ENCODE results near the gene GTF3C4. TPM values are rescaled to one million over a fixed set of nuclear protein-coding genes. Genes with fewer than 3 reads are reported as not detected.
"Not testable (repeated sequence)": the region's sequence is repeated elsewhere in the genome, so short reads cannot be mapped to it uniquely, and the experiment has no call there.

GTF3C4 gene
- polyA plus RNA-seq, 1 donor from 2014 or later: 11.1 TPM

GRCh38 chr9:132708769-132709430 lies 38.6 kb downstream of the GTF3C4 start:
- no peaks in the 10 kb centered on the region for H3K9me2 ChIP-seq (ENCODE audit: insufficient read depth, low read length)

GRCh38 chr9:132710333-132710732 lies 40.1 kb downstream of the GTF3C4 start:
- Histone ChIP-seq H3K27me3 (ENCODE audit: insufficient read depth, low read depth, low read length) (no peaks in the 10 kb centered on the region), H3K79me2 (replicated peaks; ENCODE audit: insufficient read depth, low read length) (no peaks in the 10 kb centered on the region), H2AFZ (ENCODE audit: low read depth, low read length) (no peak overlapping the region), H3K9me3 (ENCODE audit: low read length) (no peaks in the 10 kb centered on the region), H3K4me3 (ENCODE audit: low read length) (no peak overlapping the region), H3K27ac (ENCODE audit: low read length) (no peak overlapping the region), H3K9ac (ENCODE audit: low read length) (no peak overlapping the region), H4K20me1 (ENCODE audit: insufficient read depth) (no peaks in the 10 kb centered on the region), H3K9me2 (ENCODE audit: insufficient read depth, low read length) (no peaks in the 10 kb centered on the region), H3K4me2 (ENCODE audit: low read length) (no peak overlapping the region), H3F3A (ENCODE audit: insufficient read depth, low read length, poor library complexity, severe bottlenecking) (no peaks in the 10 kb centered on the region), H3K36me3 (ENCODE audit: insufficient read depth, low read length) (no peaks in the 10 kb centered on the region)
- TF ChIP-seq SMC3 (conservative IDR thresholded peaks at IDR 0.05; ENCODE audit: poor library complexity) (no peak), EP300 (conservative IDR thresholded peaks at IDR 0.05; ENCODE audit: poor library complexity, severe bottlenecking) (no peak), CTCF (IDR thresholded peaks at IDR 0.05; ENCODE audit: poor library complexity, severe bottlenecking) (no peak)

More at GRCh38 chr9:132708769-132709430, 38.6 kb downstream of the GTF3C4 start:
- H2AFZ ChIP-seq (ENCODE audit: low read depth, low read length): no peak overlapping the region
- H3K27me3 ChIP-seq (ENCODE audit: insufficient read depth, low read depth, low read length): no peaks in the 10 kb centered on the region
- no peaks in the 10 kb centered on the region for H3K36me3 ChIP-seq (ENCODE audit: insufficient read depth, low read length)
- H3F3A ChIP-seq (ENCODE audit: insufficient read depth, low read length, poor library complexity, severe bottlenecking): no peaks in the 10 kb centered on the region
- H3K27ac ChIP-seq (ENCODE audit: low read length): no peak overlapping the region
- no peaks in the 10 kb centered on the region for H3K9me3 ChIP-seq (ENCODE audit: low read length)
- no peak overlapping the region for H3K4me2 ChIP-seq (ENCODE audit: low read length)
- H3K9ac ChIP-seq (ENCODE audit: low read length): no peak overlapping the region
- no peak for TF ChIP-seq EP300 (conservative IDR thresholded peaks at IDR 0.05; ENCODE audit: poor library complexity, severe bottlenecking)
- no peak for TF ChIP-seq REST (IDR thresholded peaks at IDR 0.05; ENCODE audit: borderline replicate concordance)
- TF ChIP-seq MXI1 (conservative IDR thresholded peaks at IDR 0.05; ENCODE audit: poor library complexity, severe bottlenecking): no peak
- TF ChIP-seq EZH2 (IDR thresholded peaks at IDR 0.05; ENCODE audit: borderline replicate concordance, insufficient read depth, low read length, poor library complexity, severe bottlenecking): no peak
- TF ChIP-seq SMC3 (conservative IDR thresholded peaks at IDR 0.05; ENCODE audit: poor library complexity): no peak
- no peak for TF ChIP-seq CTCF (IDR thresholded peaks at IDR 0.05; ENCODE audit: poor library complexity, severe bottlenecking)
- H3K4me3 ChIP-seq (ENCODE audit: low read length): no peak overlapping the region
- no peaks in the 10 kb centered on the region for H4K20me1 ChIP-seq (ENCODE audit: insufficient read depth)
- H3K79me2 ChIP-seq (replicated peaks; ENCODE audit: insufficient read depth, low read length): no peaks in the 10 kb centered on the region

- not testable (repeated sequence) for H3K9me2 ChIP-seq (ENCODE audit: insufficient read depth, low read length); H3K9ac ChIP-seq (ENCODE audit: low read length); H3F3A ChIP-seq (ENCODE audit: insufficient read depth, low read length, poor library complexity, severe bottlenecking); H3K79me2 ChIP-seq (replicated peaks; ENCODE audit: insufficient read depth, low read length); H3K27ac ChIP-seq (ENCODE audit: low read length); H3K4me2 ChIP-seq (ENCODE audit: low read length); H3K4me3 ChIP-seq (ENCODE audit: low read length); H4K20me1 ChIP-seq (ENCODE audit: insufficient read depth); H3K9me3 ChIP-seq (ENCODE audit: low read length); H3K27me3 ChIP-seq (ENCODE audit: insufficient read depth, low read depth, low read length); H3K36me3 ChIP-seq (ENCODE audit: insufficient read depth, low read length); H2AFZ ChIP-seq (ENCODE audit: low read depth, low read length)
These were observed 40.9 kb downstream of the GTF3C4 start for GRCh38 chr9:132711152-132711551.
